ENCODE data around the gene BAZ2A.

The BAZ2A gene

DNA sequence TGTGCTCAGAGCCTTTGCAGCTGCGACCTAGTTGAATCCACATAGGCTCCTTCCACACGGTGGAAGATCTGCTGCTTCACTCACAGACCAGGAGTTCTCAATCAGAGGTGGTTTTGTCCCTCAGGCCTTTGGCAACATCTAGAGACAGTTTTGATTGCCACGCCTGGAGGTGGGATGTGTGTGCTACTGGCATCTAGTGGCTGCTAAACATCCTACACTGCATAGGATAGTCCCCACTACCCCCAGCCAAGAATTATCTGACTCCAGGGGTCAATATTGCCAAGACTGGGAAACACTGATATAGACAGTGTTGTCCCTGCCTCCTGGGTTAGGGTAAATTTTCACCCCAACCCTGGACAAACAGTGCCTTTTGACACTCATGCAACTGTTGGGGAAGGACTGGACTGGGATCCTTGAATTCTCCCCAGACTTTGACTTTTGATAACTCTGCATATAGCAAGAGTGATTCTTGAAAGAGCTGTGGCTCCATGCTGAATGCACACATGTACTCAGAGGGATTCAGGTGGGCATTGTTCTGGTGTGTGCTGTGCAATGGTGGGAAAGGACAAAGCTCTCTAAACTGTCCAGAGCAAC lies 39.8 kb downstream of the BAZ2A start:
- Histone ChIP-seq H3K36me3 (replicated peaks in 1 of 2; ENCODE audit: control insufficient read depth in 2 of 2, insufficient read depth in 2 of 2, low read length in 2 of 2) (peaks cover 9 to 48% of the 10 kb centered on the region in 2 donors), H3K27ac (replicated peaks; ENCODE audit: low read length) (no peak overlapping the region), H2AK5ac (ENCODE audit: low read depth, low read length) (no peak overlapping the region), H3K4ac (ENCODE audit: low read length) (no peak overlapping the region), H2BK5ac (ENCODE audit: low read length) (no peak overlapping the region), H3K14ac (ENCODE audit: low read length) (no peak overlapping the region), H3K9ac (ENCODE audit: low read depth, low read length, poor library complexity) (no peak overlapping the region), H2AFZ (ENCODE audit: low read length) (no peak overlapping the region), H3K4me2 (ENCODE audit: insufficient read depth, low read length, poor library complexity, severe bottlenecking) (no peak overlapping the region), H2BK15ac (ENCODE audit: low read length) (no peak overlapping the region), H2BK12ac (ENCODE audit: low read length) (no peak overlapping the region), H3K4me1 (ENCODE audit: control insufficient read depth in 2 of 2, insufficient read depth in 1 of 2, low read depth in 1 of 2, low read length in 2 of 2) (peaks cover 0 to 7% of the 10 kb centered on the region in 2 donors), H3K9me3 (replicated peaks in 1 of 2; ENCODE audit: control insufficient read depth in 2 of 2, insufficient read depth in 1 of 2, low read depth in 1 of 2, low read length in 2 of 2) (no peaks in the 10 kb centered on the region), H3K4me3 (ENCODE audit: low read length in 2 of 2) (no peak overlapping the region), H4K91ac (ENCODE audit: low read depth, low read length, poor library complexity) (no peak overlapping the region), H3K18ac (ENCODE audit: low read length) (no peak overlapping the region), H4K8ac (ENCODE audit: low read depth, low read length) (no peak overlapping the region), H3K27me3 (ENCODE audit: control insufficient read depth in 3 of 3, insufficient read depth in 3 of 3, low read depth in 1 of 3, low read length in 3 of 3) (no peaks in the 10 kb centered on the region), H2BK120ac (ENCODE audit: low read depth, low read length) (no peak overlapping the region), H3K79me1 (ENCODE audit: low read depth, low read length) (no peaks in the 10 kb centered on the region), H3K23ac (ENCODE audit: low read depth, low read length, poor library complexity) (no peak overlapping the region)
- WGBS, 2 donors (ENCODE audit: extremely low coverage in 2 of 2, insufficient read length in 2 of 2, insufficient replicate concordance in 1 of 2): no CpG with 5 or more reads among the region's 3 CpGs
- no peak for DNase-seq (ENCODE audit: low spot score)

DNA sequence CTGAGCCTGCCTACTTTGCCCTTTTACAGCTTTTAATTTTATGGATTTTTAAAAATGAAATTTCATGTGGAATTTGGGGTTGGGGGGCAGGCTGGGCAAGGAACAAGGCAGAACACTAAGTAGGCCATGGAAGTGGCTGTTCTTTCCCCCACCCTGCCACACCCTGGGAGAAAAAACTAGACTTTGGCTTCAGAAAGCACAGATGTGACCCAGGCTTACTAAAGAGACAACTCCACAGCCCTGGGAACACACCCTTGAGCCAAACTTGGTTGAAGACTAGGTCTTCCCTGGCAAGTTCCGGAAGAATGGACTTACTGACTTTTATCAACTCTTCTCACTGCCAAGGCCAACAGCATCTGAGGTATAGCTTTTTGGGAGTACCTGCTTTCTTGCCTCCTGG lies 40.3 kb downstream of the BAZ2A start:
- Histone ChIP-seq H3K14ac (ENCODE audit: low read length) (no peak overlapping the region), H3K4me1 (ENCODE audit: control insufficient read depth in 2 of 2, insufficient read depth in 1 of 2, low read depth in 1 of 2, low read length in 2 of 2) (peaks cover 0 to 7% of the 10 kb centered on the region in 2 donors), H3K27ac (replicated peaks; ENCODE audit: low read length) (no peak overlapping the region), H3K27me3 (ENCODE audit: control insufficient read depth in 3 of 3, insufficient read depth in 3 of 3, low read depth in 1 of 3, low read length in 3 of 3) (no peaks in the 10 kb centered on the region), H2AFZ (ENCODE audit: low read length) (no peak overlapping the region), H4K91ac (ENCODE audit: low read depth, low read length, poor library complexity) (no peak overlapping the region), H3K79me1 (ENCODE audit: low read depth, low read length) (no peaks in the 10 kb centered on the region), H2BK120ac (ENCODE audit: low read depth, low read length) (no peak overlapping the region), H3K9me3 (replicated peaks in 1 of 2; ENCODE audit: control insufficient read depth in 2 of 2, insufficient read depth in 1 of 2, low read depth in 1 of 2, low read length in 2 of 2) (no peaks in the 10 kb centered on the region), H3K18ac (ENCODE audit: low read length) (no peak overlapping the region), H4K8ac (ENCODE audit: low read depth, low read length) (no peak overlapping the region), H2BK12ac (ENCODE audit: low read length) (no peak overlapping the region), H3K4me2 (ENCODE audit: insufficient read depth, low read length, poor library complexity, severe bottlenecking) (no peak overlapping the region), H3K4me3 (ENCODE audit: low read length in 2 of 2) (no peak overlapping the region), H2BK15ac (ENCODE audit: low read length) (no peak overlapping the region), H3K9ac (ENCODE audit: low read depth, low read length, poor library complexity) (no peak overlapping the region), H3K23ac (ENCODE audit: low read depth, low read length, poor library complexity) (no peak overlapping the region), H3K36me3 (replicated peaks in 1 of 2; ENCODE audit: control insufficient read depth in 2 of 2, insufficient read depth in 2 of 2, low read length in 2 of 2) (peaks cover 8 to 46% of the 10 kb centered on the region in 2 donors), H2BK5ac (ENCODE audit: low read length) (no peak overlapping the region), H2AK5ac (ENCODE audit: low read depth, low read length) (no peak overlapping the region), H3K4ac (ENCODE audit: low read length) (no peak overlapping the region)
- DNase-seq (ENCODE audit: low spot score): no peak
- no CpG with 5 or more reads among the region's 1 CpG for WGBS, 2 donors (ENCODE audit: extremely low coverage in 2 of 2, insufficient read length in 2 of 2, insufficient replicate concordance in 1 of 2)

DNA sequence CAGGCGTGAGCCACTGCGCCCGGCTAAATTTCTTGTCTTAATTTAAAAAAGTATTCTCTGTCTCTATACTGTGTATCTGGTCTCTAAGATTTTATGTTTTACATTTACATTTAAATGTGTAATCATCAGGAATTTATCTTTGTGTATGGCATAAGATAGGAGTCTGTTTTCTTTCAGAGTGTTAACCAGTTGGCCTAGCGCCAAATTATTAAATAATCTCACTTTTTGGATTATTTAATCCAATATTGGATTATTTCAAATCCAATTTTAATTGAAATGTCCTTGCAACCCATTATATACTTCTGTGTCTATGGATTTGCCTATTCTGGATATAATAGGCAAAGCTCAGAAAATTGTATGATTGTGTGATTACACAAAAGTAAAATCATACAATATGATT lies 45.0 kb downstream of the BAZ2A start:
- H3K9ac ChIP-seq (ENCODE audit: low read depth, low read length, poor library complexity): no peak overlapping the region
- no peak overlapping the region for H2BK15ac ChIP-seq (ENCODE audit: low read length)
- H3K4me2 ChIP-seq (ENCODE audit: insufficient read depth, low read length, poor library complexity, severe bottlenecking): no peak overlapping the region
- no peak overlapping the region for H3K4ac ChIP-seq (ENCODE audit: low read length)
- no peak overlapping the region for H2AFZ ChIP-seq (ENCODE audit: low read length)
- WGBS, 2 donors (ENCODE audit: extremely low coverage in 2 of 2, insufficient read length in 2 of 2, insufficient replicate concordance in 1 of 2): no CpG with 5 or more reads among the region's 4 CpGs
- no peaks in the 10 kb centered on the region for H3K27me3 ChIP-seq (ENCODE audit: control insufficient read depth in 3 of 3, insufficient read depth in 3 of 3, low read depth in 1 of 3, low read length in 3 of 3)
- no peak overlapping the region for H3K23ac ChIP-seq (ENCODE audit: low read depth, low read length, poor library complexity)
- H2AK5ac ChIP-seq (ENCODE audit: low read depth, low read length): no peak overlapping the region
- no peak overlapping the region for H4K8ac ChIP-seq (ENCODE audit: low read depth, low read length)
- no peak overlapping the region for H3K4me3 ChIP-seq (ENCODE audit: low read length in 2 of 2)
- no peak overlapping the region for H3K27ac ChIP-seq (replicated peaks; ENCODE audit: low read length)
- no peaks in the 10 kb centered on the region for H3K4me1 ChIP-seq (ENCODE audit: control insufficient read depth in 2 of 2, insufficient read depth in 1 of 2, low read depth in 1 of 2, low read length in 2 of 2)
- no peaks in the 10 kb centered on the region for H3K9me3 ChIP-seq (replicated peaks in 1 of 2; ENCODE audit: control insufficient read depth in 2 of 2, insufficient read depth in 1 of 2, low read depth in 1 of 2, low read length in 2 of 2)
- no peak for DNase-seq (ENCODE audit: low spot score)
- peaks cover 10 to 60% of the 10 kb centered on the region in 2 donors for H3K36me3 ChIP-seq (replicated peaks in 1 of 2; ENCODE audit: control insufficient read depth in 2 of 2, insufficient read depth in 2 of 2, low read length in 2 of 2)
- no peak overlapping the region for H3K14ac ChIP-seq (ENCODE audit: low read length)
- no peak overlapping the region for H2BK5ac ChIP-seq (ENCODE audit: low read length)
- no peaks in the 10 kb centered on the region for H3K79me1 ChIP-seq (ENCODE audit: low read depth, low read length)
- H3K18ac ChIP-seq (ENCODE audit: low read length): no peak overlapping the region
- no peak overlapping the region for H4K91ac ChIP-seq (ENCODE audit: low read depth, low read length, poor library complexity)
- H2BK120ac ChIP-seq (ENCODE audit: low read depth, low read length): no peak overlapping the region
- H2BK12ac ChIP-seq (ENCODE audit: low read length): no peak overlapping the region

DNA sequence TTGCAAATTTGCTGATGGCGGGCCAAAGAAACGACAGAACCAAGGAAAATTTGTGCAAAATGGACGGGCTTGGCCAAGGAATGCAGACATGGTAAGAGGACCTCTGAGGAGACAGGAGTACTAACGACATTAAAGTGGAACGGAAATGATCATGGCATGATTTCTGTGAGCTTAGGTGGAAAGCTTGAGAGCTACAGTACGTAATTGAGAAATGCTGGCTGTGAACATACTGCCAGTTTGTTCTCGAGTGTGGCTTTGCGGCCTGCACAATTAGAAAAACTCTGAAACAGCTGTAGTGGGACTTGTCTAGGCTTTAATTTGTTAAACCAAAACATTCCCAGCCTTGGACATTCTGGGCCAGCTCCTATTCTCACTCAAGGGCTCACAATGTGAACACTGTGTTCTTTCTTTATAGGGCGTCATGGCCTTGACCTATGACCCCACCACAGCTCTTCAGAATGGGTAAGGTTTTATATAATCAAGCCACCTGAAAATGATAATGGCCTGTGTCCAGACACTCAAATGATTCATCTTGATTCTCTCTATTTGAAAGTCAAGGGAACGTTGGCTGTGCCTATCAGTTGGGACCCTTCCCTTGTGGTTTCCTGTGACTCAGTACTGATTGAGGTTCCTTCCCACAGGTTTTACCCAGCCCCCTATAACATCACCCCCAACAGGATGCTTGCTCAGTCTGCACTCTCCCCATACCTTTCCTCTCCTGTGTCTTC lies 48.5 kb downstream of the BAZ2A start:
- Histone ChIP-seq H2BK12ac (ENCODE audit: low read length) (no peak overlapping the region), H2AK5ac (ENCODE audit: low read depth, low read length) (no peak overlapping the region), H3K27ac (replicated peaks; ENCODE audit: low read length) (no peak overlapping the region), H3K4me1 (ENCODE audit: control insufficient read depth in 2 of 2, insufficient read depth in 1 of 2, low read depth in 1 of 2, low read length in 2 of 2) (no peaks in the 10 kb centered on the region), H3K9ac (ENCODE audit: low read depth, low read length, poor library complexity) (no peak overlapping the region), H3K18ac (ENCODE audit: low read length) (no peak overlapping the region), H4K8ac (ENCODE audit: low read depth, low read length) (no peak overlapping the region), H3K14ac (ENCODE audit: low read length) (no peak overlapping the region), H3K79me1 (ENCODE audit: low read depth, low read length) (no peaks in the 10 kb centered on the region), H2BK120ac (ENCODE audit: low read depth, low read length) (no peak overlapping the region), H3K23ac (ENCODE audit: low read depth, low read length, poor library complexity) (no peak overlapping the region), H2AFZ (ENCODE audit: low read length) (no peak overlapping the region), H3K4me3 (ENCODE audit: low read length in 2 of 2) (no peak overlapping the region), H2BK5ac (ENCODE audit: low read length) (no peak overlapping the region), H3K4ac (ENCODE audit: low read length) (no peak overlapping the region), H3K36me3 (replicated peaks in 1 of 2; ENCODE audit: control insufficient read depth in 2 of 2, insufficient read depth in 2 of 2, low read length in 2 of 2) (peaks cover 2 to 27% of the 10 kb centered on the region in 2 donors), H3K4me2 (ENCODE audit: insufficient read depth, low read length, poor library complexity, severe bottlenecking) (no peak overlapping the region), H2BK15ac (ENCODE audit: low read length) (no peak overlapping the region), H3K9me3 (replicated peaks in 1 of 2; ENCODE audit: control insufficient read depth in 2 of 2, insufficient read depth in 1 of 2, low read depth in 1 of 2, low read length in 2 of 2) (no peaks in the 10 kb centered on the region), H4K91ac (ENCODE audit: low read depth, low read length, poor library complexity) (no peak overlapping the region), H3K27me3 (ENCODE audit: control insufficient read depth in 3 of 3, insufficient read depth in 3 of 3, low read depth in 1 of 3, low read length in 3 of 3) (no peaks in the 10 kb centered on the region)
- no peak for DNase-seq (ENCODE audit: low spot score)
- no CpG with 5 or more reads among the region's 10 CpGs for WGBS, 2 donors (ENCODE audit: extremely low coverage in 2 of 2, insufficient read length in 2 of 2, insufficient replicate concordance in 1 of 2)
